Lung (tissue), 12 donors: ENCODE data around the gene SETD2. TPM values are rescaled to one million over a fixed set of nuclear protein-coding genes. Genes with fewer than 3 reads are reported as not detected.

Experiments
- ATAC-seq: fragments of 200-7000 bp; cut with Tn5 transposase; one replicate; pipeline ENCODE4 v1.9.1; 2020; ENCODE audit warnings: moderate number of reproducible peaks; ENCODE audit not compliant: insufficient read depth, low FRiP score
- DNase-seq, 3 donors: peaks; one replicate each; pipeline ENCODE4 v3.0.0-alpha.2; 2013 to 2017
- H3K27ac ChIP-seq, 2 donors: one replicate each; pipeline ENCODE4 v1.5.1; 2013; ENCODE audit warnings: mild to moderate bottlenecking in 2 of 2, moderate library complexity in 2 of 2, control low read depth in 1 of 2, inconsistent platforms in 1 of 2, low read depth in 1 of 2, low read length in 1 of 2
- H3K27me3 ChIP-seq, 3 donors: one replicate each; pipeline ENCODE4 v1.5.1; 2013; ENCODE audit warnings: low read length in 2 of 3; ENCODE audit not compliant: control insufficient read depth in 3 of 3, insufficient read depth in 3 of 3
- H3K36me3 ChIP-seq, 4 donors: one replicate each; pipeline ENCODE4 v1.5.1; 2013; ENCODE audit warnings: low read length in 4 of 4, mild to moderate bottlenecking in 1 of 4, moderate library complexity in 1 of 4; ENCODE audit not compliant: control insufficient read depth in 4 of 4, insufficient read depth in 4 of 4
- H3K4me1 ChIP-seq, 5 donors: one replicate each; pipeline ENCODE4 v1.5.1; 2013; ENCODE audit warnings: low read length in 5 of 5, mild to moderate bottlenecking in 2 of 5, moderate library complexity in 1 of 5; ENCODE audit not compliant: control insufficient read depth in 5 of 5, insufficient read depth in 5 of 5
- H3K4me3 ChIP-seq: one replicate; pipeline ENCODE4 v1.5.1; 2013; ENCODE audit warnings: mild to moderate bottlenecking, control low read depth, moderate library complexity
- H3K9ac ChIP-seq, 2 donors: one replicate each; pipeline ENCODE4 v1.5.1; 2013; ENCODE audit warnings: low read length in 2 of 2, control low read depth in 1 of 2; ENCODE audit not compliant: insufficient read depth in 1 of 2
- H3K9me3 ChIP-seq, 4 donors: one replicate each; pipeline ENCODE4 v1.5.1; 2013; ENCODE audit warnings: low read length in 3 of 4, mild to moderate bottlenecking in 1 of 4, moderate library complexity in 1 of 4; ENCODE audit not compliant: control insufficient read depth in 4 of 4, insufficient read depth in 3 of 4
- WGBS, 2 donors: extraction: QIAGEN DNeasy Blood & Tissue Kit; methylation state at CpG; one replicate each; pipeline ENCODE4 v1.1.7; 2013; 5-methylcytosine and 5-hydroxymethylcytosine counted together
- polyA plus RNA-seq, 2 donors: library from polyadenylated mRNA; stranded (reverse); fragments of 200-250 nt; gene quantifications; one replicate each; pipeline ENCODE4 v1.2.1, GENCODE V29; 2013
- total RNA-seq, 2 donors: library from RNA; depleted of rRNA in 1 of 2; stranded (reverse); fragments of >200 nt in 1 of 2; gene quantifications; one replicate each; pipeline ENCODE4 v1.2.1, GENCODE V29; 2014 to 2021
- TF ChIP-seq, protein P1 (sequence below): IDR thresholded peaks from 2 replicates; pipeline ENCODE4 v1.5.1; 2012; ENCODE audit warnings: mild to moderate bottlenecking; ENCODE audit errors: control extremely low read depth, extremely low read depth
- donor health status: control.
- donor health status: control.
- donor health status: Bipolar disorder and iron deficiency.
- donor health status: healthy.
- donor health status: DM: yes; HTN: yes; CAD: no.

The SETD2 gene
- total and polyA plus RNA-seq, 4 donors = 10.4 to 107 (median 25.0) TPM

DNA sequence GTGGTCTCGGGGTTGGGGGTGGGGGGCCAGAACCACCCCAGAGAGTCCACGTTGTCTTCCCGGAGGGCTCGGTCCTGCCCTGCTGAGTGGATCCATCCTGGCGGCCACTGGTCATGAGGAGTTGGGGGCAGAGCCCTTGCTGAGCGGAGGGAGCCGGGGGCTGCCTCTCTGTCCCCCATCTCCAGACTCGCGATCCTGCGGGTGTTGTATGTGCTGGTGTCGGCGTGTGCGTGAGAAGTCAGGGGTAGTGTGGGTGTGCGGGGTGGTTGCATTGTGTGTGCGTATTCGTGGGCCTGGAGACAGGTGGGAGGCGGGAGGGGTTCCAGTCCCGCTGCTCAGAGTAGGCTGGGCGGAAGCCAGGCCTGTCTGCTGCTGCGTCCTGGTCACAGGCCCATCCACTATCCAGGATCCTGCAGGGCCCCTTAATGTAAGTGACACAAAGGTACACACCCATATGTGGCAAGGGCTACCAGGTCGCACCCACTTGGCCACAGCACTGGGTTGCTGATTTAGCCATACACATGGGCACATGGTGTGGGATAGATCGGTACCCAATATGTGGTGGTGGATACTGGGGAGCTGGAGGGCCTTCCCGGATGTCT, 153.7 kb downstream of the SETD2 start:
- ATAC-seq (no peak), DNase-seq (peak in 1 of 3 donors; percentile 16)
- H3K27me3 ChIP-seq = no peaks in the 10 kb centered on the region
- H3K4me3 ChIP-seq = no peak overlapping the region
- 75 to 82% methylated on average over 23 of the region's 23 CpGs for WGBS, 2 donors
- peaks cover 0 to 8% (median 0%) of the 10 kb centered on the region in 5 donors for H3K4me1 ChIP-seq
- H3K27ac ChIP-seq = peak overlapping the region; percentile 86 to 90
- TF ChIP-seq, protein P1, sequence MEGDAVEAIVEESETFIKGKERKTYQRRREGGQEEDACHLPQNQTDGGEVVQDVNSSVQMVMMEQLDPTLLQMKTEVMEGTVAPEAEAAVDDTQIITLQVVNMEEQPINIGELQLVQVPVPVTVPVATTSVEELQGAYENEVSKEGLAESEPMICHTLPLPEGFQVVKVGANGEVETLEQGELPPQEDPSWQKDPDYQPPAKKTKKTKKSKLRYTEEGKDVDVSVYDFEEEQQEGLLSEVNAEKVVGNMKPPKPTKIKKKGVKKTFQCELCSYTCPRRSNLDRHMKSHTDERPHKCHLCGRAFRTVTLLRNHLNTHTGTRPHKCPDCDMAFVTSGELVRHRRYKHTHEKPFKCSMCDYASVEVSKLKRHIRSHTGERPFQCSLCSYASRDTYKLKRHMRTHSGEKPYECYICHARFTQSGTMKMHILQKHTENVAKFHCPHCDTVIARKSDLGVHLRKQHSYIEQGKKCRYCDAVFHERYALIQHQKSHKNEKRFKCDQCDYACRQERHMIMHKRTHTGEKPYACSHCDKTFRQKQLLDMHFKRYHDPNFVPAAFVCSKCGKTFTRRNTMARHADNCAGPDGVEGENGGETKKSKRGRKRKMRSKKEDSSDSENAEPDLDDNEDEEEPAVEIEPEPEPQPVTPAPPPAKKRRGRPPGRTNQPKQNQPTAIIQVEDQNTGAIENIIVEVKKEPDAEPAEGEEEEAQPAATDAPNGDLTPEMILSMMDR = no peak
- peaks cover 0 to 30% (median 6%) of the 10 kb centered on the region in 4 donors for H3K36me3 ChIP-seq
- H3K9me3 ChIP-seq = peaks cover 0 to 2% (median 0%) of the 10 kb centered on the region in 4 donors
- H3K9ac ChIP-seq = peak overlapping the region in 1 of 2 donors; percentile 1

DNA sequence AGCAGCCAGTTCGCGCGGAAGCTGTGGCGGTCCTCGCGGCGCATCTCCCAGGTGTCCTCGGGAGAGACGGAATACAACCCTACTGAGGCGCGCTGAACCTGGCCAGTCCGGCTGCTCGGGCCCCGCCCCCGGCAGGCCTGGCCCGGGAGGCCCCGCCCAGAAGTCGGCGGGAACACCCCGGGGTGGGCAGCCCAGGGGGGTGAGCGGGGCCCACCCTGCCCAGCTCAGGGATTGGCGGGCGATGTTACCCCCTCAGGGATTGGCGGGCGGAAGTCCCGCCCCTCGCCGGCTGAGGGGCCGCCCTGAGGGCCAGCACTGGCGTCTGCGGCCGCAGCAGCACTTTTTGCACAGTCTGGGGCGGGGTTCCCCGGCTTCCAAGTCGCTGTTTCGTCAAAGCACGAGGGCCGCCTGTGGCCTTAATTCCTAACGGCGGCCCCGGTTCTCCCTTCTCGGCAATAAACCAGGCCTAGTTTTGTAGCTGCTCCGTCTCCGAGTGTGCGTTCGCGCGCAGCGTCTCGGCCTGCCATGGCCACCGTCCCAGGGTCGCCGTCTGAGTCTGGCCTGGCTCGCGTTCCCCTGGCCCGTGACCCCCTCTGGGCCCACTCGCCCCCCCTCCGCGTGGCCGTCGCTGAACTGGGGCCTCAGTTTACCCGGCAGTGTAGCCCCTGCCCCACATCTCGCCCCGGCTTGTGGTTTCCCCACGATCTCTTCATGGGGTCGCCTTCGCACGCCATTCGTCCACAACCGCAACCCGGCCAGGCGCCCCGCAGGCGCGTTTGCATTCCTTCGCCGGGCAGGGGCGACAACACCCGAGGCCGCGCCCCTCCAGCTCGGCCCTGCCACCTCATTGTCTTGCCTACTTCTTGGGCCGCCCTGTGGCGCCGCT, 154.4 kb downstream of the SETD2 start:
- peak overlapping the region; percentile 1 to 60 for H3K9ac ChIP-seq
- 6 to 8% methylated on average over 66 to 85 of the region's 85 CpGs for WGBS, 2 donors
- H3K4me3 ChIP-seq = peak overlapping the region; percentile 47
- peaks cover 0 to 2% (median 0%) of the 10 kb centered on the region in 4 donors for H3K9me3 ChIP-seq
- TF ChIP-seq, protein P1 = no peak
- H3K36me3 ChIP-seq = peaks cover 0 to 37% (median 5%) of the 10 kb centered on the region in 4 donors
- H3K27me3 ChIP-seq = no peaks in the 10 kb centered on the region
- DNase-seq = peak; percentile 94 to 97 (median 95)
- ATAC-seq = peak; percentile 95
- peak overlapping the region; percentile 86 to 90 for H3K27ac ChIP-seq
- peaks cover 0 to 8% (median 0%) of the 10 kb centered on the region in 5 donors for H3K4me1 ChIP-seq

DNA sequence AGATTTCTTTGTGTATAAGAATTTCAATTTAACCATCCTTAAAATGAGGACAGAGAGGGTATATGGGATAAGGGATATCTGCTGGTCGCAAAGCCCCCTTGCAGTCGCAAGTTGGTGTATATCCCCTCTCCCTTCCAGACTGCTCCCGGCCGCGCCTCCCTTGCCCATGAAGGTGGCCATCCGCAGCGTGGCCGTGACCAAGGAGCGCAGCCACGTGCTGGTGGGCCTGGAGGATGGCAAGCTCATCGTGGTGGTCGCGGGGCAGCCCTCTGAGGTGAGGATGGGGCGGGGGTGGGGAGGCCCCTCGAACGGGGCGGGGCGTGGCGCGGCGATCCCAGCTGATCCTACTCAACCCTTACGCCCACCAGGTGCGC, 155.1 kb downstream of the SETD2 start:
- Histone ChIP-seq H3K4me3 (no peak overlapping the region), H3K27ac (peak overlapping the region in 1 of 2 donors; percentile 35), H3K4me1 (peaks cover 0 to 8% (median 0%) of the 10 kb centered on the region in 5 donors), H3K27me3 (no peaks in the 10 kb centered on the region), H3K9ac (peak overlapping the region in 1 of 2 donors; percentile 5), H3K36me3 (peaks cover 0 to 40% (median 4%) of the 10 kb centered on the region in 4 donors), H3K9me3 (peaks cover 0 to 2% (median 0%) of the 10 kb centered on the region in 4 donors)
- ATAC-seq = no peak
- DNase-seq = no peak
- TF ChIP-seq, protein P1 = no peak
- WGBS, 2 donors = 42 to 54% methylated on average over 18 to 23 of the region's 23 CpGs
